HL-60 (cell line): ENCODE data around the gene LYPD3.

ENCODE experiments used
- GABPA ChIP-seq: IDR thresholded peaks from 2 replicates; pipeline ENCODE4 v1.6.1; 2012; ENCODE audit warnings: low read depth
- POLR2AphosphoS5 ChIP-seq: IDR thresholded peaks from 2 replicates; pipeline ENCODE4 v1.6.1; 2012; ENCODE audit warnings: low read depth
- TF ChIP-seq, protein P1 (sequence below): IDR thresholded peaks from one replicate; pipeline ENCODE4 v1.5.1; 2011; ENCODE audit warnings: low read length, control low read depth, inconsistent platforms; ENCODE audit not compliant: insufficient read depth

GRCh38 chr19:43510713-43511112 is 45.3 kb upstream of the LYPD3 start:
- TF ChIP-seq POLR2AphosphoS5: no peak
- TF ChIP-seq, protein P1, sequence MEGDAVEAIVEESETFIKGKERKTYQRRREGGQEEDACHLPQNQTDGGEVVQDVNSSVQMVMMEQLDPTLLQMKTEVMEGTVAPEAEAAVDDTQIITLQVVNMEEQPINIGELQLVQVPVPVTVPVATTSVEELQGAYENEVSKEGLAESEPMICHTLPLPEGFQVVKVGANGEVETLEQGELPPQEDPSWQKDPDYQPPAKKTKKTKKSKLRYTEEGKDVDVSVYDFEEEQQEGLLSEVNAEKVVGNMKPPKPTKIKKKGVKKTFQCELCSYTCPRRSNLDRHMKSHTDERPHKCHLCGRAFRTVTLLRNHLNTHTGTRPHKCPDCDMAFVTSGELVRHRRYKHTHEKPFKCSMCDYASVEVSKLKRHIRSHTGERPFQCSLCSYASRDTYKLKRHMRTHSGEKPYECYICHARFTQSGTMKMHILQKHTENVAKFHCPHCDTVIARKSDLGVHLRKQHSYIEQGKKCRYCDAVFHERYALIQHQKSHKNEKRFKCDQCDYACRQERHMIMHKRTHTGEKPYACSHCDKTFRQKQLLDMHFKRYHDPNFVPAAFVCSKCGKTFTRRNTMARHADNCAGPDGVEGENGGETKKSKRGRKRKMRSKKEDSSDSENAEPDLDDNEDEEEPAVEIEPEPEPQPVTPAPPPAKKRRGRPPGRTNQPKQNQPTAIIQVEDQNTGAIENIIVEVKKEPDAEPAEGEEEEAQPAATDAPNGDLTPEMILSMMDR: no peak
- TF ChIP-seq GABPA: no peak
